ENCODE measurements around the gene ENHO. TPM values are rescaled to one million over a fixed set of nuclear protein-coding genes. Genes with fewer than 3 reads are reported as not detected.

ENHO gene
- under 1 TPM; 0.56 to 0.60 TPM for total RNA-seq
- long read RNA-seq = 0 reads

DNA sequence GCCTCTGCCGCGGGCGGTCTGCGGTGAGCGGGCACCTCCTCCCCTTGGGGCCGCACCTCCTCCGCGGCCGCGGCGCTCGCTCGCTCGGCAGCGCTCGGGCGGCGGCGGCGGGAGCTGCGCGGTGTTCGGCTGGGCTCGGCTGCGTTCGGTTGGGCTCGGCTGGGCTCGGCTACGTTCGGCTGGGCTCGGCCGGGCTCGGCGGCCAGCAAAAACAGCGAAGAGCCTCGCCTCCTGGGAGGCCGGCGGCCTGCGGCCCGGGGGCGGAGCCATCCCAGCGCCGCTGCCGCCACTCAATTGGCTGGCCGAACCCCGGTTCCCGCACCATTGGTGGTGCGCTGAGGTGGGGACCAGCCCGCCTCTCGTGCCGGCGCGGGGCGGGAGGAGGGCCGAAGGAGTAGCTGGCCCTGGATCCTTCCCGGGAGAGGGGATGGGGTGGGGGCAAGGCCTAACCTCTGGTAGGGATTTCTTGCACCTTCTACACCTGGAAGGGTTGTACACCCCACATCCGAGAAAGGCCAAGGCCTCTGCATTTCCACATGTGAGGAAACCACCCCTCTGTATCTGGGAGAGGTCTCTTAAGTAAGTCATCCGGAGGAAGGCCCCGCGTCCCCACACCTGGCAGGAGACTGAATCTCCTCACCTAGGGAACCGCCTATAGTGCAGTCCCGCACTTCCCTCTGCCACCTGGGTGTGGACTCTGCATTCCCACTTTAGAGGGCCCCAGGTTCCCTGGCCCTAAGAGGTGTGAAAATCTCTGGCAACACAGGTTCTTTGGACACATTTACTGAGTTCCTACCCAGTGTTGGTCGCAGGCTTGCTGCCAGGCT, at the start of gene ENHO:
Gene ENHO, minus strand, starts transcription at position 20 of the 827 bp plus-strand sequence. CDS start 1,295 bp downstream, outside the sequence.
- ATAC-seq (peak; percentile 98 to 99), DNase-seq (peak; percentile 90)
- intact Hi-C loops (cut with DNase I) = no loop called here

DNA sequence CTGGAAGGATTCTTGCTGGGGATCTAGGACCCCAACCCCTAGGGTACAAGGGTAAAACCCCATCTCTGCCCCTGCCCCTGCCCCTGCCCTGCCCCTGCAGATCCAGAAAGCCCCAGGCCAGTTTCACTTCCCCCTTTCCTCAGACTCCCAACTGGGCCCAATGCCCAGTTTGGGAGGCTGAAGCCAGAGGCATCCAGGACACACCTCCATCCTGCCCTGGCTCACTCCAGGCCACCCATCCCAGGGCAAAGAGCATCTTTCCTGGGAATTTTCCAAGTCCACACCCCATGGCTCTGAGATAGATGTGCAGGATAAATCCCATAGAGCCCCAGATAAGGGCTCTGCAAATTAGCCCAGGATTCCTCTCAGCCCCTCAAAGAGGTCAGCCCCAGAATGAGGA, 49.3 kb upstream of the ENHO start:
- no peak for ATAC-seq
- DNase-seq = no peak
- intact Hi-C loops (cut with DNase I) = no loop called here

DNA sequence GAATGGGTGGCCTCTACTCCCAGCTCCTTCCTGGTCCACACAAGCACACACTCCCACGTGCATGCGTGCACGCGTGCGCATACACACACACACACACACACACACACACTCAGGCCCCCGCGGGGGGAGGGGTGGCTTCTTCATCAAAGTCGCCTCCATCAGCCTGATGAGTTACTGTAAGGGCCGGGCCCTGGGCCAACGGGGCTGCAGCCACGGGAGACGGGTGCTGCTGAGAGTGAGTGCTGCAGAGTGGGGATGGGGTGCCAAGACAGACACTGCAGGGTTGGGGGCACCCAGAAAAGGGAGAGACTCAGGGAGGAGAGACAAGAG, 48.7 kb upstream of the ENHO start:
- DNase-seq = no peak
- ATAC-seq = peak; percentile 4 to 9
- intact Hi-C loops (cut with DNase I) = no loop called here

DNA sequence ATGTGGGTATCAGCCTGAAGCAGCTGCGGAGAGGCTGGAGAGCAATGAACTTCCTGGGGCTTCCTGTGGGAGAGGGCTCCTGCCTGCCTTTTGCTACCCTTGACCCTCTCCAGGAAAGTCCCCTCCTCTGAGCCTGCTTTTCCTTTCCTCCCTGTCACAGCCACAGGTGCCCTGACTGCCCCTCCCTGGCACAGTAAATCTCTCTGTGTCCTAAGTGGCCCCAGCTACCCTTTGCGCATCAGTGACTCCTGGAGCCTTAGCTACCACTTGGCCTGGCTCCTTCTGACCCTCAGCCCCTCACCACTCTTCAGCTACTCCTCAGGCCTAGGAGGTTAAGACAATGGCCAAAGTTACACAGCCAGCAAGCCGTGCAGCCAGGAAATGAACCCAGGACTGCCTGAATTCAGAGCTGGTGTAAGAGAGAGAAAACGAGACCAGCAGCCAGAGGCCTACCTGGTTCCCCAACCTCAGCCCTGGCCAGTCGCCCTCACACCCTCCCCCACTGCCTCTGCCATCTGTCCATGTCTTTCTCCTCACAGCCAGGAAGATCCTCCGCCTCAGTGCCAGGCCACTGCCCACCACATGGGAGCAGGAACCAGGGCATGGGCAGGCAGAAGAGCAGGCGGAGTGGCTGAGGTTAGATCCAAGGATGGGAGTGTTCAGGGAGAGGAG, 48.2 kb upstream of the ENHO start:
- no peak for DNase-seq
- intact Hi-C loops (cut with DNase I) = no loop called here
- ATAC-seq = peak in 1 of 2 donors; percentile 12

DNA sequence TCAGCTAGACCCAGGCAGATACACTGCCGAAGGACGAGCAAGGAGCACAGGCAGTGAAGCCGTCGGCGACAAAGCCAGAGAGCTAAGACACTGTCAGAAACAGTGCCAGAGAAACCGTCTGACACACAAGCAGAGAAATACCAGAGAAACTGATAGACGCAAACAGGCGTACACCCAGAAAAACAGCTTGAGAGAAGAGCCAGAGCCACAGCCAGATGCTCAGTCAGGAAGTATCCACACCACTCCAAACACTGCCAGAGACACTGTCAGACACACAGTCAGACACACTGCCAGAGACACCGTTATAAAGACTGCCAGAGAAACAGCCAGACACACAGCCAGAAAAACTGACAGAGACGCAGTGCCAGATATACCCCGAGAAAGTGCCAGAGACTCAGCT, 47.6 kb upstream of the ENHO start:
- DNase-seq (no peak), ATAC-seq (peak; percentile 24 to 56)

DNA sequence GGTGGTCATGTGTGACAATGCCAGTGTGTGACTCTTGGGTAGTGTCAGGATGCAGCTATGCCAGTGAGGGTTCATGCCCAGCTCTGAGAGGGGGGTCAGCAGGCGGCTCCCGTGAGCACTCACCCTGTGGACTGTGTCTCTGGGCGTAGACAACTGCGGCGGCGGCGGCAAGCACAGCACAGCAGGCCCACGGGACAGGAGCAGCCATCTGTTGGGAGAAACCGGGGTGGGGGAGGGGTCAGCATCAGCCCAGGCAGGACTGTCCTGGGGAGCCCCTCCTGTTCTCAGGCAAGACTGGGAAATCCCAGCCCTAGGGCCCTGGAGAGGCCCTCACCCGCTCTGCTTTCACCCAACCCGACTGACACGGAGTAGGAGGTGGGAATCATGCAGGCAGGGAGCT, 46.0 kb upstream of the ENHO start:
- ATAC-seq (no peak), DNase-seq (no peak)
- intact Hi-C loops (cut with DNase I) = no loop called here

More for the DNA sequence above, 47.6 kb upstream of the ENHO start:
- intact Hi-C loops (cut with DNase I) = no loop called here

DNA sequence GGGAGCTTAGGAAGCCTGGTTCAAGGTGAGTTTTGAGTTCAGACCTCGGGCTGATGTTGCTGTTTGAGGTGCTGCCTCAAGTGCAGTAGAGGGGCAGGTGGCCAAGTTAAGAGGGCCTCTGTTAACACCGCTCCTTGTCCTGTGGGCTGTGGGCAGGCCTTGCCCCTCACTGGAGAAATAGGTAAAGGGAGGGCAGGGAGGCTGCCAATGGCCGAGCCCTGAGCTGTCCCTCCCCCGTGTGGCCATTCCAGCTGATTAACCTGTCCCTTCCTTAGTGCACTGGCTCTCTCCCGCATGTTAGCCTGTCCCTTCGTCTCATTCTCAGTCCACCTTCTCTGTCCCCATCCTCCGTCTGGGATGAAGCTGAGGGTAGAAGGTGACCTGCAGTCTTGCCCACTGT, 45.3 kb upstream of the ENHO start:
- DNase-seq = no peak
- ATAC-seq = no peak
- intact Hi-C loops (cut with DNase I) = no loop called here

DNA sequence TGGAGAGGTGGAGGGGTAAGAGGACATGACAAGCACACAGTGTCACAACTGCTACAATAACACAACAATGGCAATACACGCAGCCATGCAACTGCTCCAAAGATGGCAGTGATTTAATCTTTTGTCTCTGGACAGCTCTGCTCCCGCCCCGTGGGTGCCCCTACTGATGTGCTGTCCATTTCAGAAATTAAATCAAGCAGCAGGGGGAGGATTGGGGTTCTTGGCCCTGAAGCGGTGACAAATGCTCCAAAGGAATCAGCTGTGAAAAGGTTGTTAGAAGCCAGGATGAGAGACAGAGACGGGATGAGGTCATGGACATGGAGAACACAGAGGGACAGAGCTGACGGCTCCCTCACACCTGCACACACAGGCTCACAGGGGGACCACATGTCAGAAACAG, 44.2 kb upstream of the ENHO start:
- DNase-seq (no peak), ATAC-seq (peak; percentile 43 to 68)
- intact Hi-C loops (cut with DNase I) = no loop called here

DNA sequence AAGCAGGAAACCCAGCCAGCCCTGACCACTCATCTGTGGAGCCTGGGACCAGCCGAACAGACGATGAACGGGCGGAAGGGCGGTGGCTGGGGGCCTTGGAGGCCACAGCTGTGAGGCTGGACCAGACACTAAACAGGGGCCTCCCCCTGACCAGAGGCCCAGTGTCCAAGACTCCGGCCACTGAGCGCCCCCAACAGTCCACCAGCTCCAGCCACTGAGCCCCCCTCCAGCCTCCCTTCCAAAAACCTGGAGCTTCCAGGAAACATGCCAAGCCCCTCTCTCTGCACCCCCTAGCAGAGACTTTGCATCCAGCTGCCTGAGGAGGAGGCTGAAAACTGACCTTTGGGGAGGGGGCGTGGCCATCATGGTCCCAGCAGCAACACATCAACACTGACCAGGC, 43.5 kb upstream of the ENHO start:
- intact Hi-C loops (cut with DNase I) = no loop called here
- ATAC-seq (no peak), DNase-seq (no peak)

DNA sequence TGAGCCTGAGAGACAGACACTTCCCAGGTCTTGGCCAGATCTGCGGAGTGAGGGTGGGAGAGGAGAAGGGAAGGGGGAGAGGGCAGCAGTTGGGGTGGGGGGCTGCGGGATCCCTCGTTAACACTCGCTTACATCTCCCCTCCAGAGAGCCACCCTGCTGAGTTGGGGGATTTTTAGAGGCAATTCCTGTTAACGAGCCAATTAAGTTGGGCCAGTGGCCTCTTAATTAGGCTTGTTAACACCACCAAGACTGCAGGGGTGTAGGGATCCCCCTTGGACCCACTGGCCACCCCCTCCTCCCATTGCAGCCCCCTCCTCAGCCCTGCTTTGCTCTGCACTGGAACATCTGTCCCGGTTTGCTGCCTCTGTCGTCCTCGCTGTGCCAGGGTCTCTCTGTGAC, 43.1 kb upstream of the ENHO start:
- intact Hi-C loops (cut with DNase I) = no loop called here
- DNase-seq (no peak), ATAC-seq (no peak)

DNA sequence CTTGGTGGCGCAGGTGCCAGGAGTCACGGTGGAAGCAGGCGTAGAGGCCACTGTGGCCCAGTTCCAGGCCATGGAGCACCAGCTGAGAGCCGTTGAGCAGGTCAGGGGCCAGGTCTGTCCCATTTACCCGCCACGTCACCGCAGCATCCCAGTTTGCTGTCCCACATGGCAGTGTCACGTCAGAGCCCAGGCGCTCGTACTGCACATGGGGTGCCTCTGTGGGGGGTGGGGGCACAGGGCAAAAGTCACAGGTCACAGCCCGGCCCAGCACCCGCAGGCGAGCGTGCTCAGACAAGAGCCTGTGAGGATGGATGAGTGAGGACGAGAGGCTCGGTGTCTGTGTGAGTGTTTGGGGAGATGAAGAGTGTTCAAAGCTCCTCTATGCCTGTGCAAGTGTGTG, 41.8 kb upstream of the ENHO start:
- DNase-seq (no peak), ATAC-seq (no peak)
- intact Hi-C loops (cut with DNase I) = no loop called here

DNA sequence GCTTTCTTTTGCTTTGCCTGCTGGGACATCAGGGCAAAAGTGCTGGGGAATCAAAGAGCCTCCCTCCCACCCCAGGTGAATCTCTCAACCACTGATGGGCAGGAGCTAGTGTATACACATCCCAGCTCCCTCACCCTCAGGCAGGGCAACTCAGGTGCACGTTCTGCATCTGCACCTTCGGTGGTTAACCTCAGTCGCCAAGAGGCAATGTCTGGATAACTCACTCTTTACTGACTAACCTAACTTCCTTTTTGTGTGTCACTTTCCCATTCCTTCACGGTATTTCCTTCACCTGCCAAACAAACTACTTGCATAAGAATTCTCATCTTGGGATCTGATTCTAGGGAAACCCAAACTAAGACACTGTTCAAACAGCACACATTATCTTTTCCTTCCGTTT, 40.5 kb upstream of the ENHO start:
- no peak for ATAC-seq
- intact Hi-C loops (cut with DNase I) = no loop called here
- no peak for DNase-seq

DNA sequence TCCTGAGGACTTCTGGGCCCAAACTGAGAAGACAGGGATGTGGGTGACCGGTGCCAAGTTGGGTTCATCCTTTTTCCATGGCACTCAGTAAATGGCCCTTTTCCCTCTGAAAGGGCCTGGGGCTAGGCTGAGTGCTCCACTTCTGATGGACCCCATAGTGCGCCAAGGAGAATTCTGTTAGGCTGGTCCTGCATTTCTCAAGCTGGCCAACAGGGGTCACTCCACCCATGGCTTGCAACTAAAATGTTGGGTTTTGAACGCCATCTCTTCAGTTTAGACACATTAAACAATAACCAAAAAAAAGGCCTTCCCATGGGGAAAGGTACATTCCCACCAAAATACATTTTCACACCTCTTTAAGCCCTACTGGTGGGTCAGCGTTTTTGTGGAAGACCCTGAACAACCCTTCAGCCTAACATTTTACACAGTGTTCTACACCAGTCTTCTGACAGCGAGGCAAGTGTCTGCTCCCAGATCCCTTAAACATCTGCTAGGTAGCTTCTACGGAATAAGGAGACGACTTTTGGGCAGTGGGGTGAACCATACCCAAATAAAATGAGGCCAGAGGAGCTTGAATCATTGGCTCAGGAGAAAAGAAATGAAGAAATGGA, 39.5 kb upstream of the ENHO start:
- ATAC-seq (no peak), DNase-seq (no peak)
- intact Hi-C loops (cut with DNase I) = no loop called here

DNA sequence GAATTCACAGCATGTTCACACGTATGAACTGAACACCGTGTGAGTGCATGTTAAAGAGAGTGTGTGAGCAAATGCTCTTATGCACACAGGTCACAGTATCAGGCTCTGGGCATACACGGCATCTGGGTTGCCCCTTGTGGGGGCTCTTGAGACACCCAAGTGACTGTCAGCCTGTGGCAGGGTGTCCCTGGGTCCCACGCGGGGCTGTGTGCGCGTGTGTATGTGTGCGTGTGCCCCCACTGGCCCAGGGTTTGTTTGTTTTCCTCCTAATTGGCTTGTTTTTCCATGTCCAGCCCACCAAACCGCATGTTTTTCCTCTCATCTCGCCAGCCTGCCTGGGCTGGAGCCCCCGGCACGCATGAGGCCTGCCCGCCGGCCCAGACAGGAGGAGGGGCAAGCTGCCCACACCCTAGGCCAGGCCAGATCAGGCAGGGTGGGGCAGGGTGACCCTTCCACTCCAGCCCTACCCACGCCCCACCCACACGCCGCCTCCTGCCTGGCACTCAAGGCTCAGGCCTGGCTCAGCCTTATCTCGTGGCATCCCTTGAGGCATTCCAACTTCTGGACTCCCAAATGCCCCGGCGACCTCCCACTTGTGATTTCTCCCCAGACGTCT, 37.9 kb upstream of the ENHO start:
- peak; percentile 36 to 65 for ATAC-seq
- peak; percentile 52 for DNase-seq
- intact Hi-C loops (cut with DNase I) = no loop called here

DNA sequence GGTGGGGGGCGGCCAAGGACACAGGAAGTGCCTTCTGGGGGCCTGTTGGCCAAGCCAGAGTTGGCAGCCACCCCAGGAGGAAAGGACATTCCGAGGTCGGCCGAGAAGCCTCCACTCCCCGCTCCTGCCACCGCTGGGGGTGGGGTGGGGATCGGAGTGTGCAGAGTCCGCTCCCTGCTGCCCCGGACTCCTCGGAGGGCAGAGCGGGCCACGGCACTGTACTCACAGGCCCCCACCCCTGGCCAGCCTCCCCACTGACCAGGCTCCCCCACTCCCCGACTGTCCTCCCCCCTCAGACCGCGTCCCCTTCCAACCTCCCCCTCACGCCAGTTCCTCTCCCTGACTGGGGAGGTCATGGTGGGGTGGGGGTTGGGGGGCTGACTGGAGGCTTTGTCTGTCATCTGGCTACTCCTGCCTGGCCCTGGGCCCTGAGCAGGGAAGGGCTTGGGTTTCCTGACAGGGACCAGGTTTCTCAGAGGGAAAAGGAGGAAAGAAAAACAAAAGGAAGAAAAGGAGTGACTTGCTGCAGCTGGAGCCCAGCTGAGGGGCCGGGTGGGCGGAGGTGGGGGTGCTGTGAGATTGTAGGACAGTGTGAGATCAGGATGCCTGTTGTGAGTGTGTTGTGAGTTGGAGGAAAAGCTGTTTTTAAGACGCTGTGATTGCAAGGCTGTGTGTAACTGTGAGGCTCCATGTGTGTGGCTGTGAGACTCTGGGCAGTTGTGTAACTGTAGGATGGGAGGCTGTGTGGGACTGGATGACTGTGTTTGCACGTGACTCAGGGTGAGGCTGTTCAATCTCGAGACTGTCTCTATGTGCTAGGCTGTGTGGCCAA, 37.0 kb upstream of the ENHO start:
- DNase-seq = peak; percentile 36
- intact Hi-C loops (cut with DNase I) = no loop called here
- ATAC-seq = peak; percentile 75 to 81

DNA sequence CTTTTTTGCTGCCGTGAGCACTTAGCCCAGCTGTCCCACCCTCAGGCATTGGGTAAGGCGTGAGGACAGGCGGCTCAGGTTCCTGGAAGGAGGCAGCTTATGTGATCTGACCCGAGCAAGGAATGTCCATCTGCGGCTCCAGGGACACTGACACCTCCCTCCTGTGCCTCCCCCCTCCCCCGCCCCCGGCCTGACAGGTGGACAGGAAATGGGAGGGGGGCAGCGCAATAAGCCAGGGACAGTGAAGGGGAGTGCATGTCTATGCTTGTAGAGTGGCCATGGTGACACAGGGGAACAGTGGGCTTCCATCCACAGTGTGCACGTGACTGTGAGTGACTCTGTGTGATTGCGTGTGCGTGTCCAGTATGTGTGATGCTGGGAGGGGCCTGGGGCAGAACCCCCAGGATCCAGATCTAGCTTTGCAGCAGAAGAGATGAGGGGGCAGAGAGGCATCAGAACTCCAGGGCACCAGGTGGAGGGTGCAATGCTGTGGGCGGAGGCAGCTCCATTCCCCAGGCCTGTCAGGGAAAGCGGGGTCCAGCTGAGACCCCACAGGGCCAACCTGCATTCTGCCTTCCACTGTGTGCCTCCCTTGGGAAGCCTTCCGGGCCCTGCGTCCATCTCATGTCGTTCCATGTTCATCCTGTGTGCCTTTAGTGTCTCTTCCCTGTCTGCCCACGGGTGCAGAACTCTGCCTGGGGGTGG, 36.3 kb upstream of the ENHO start:
- DNase-seq (no peak), ATAC-seq (peak; percentile 7 to 35)
- intact Hi-C loops (cut with DNase I) = no loop called here

DNA sequence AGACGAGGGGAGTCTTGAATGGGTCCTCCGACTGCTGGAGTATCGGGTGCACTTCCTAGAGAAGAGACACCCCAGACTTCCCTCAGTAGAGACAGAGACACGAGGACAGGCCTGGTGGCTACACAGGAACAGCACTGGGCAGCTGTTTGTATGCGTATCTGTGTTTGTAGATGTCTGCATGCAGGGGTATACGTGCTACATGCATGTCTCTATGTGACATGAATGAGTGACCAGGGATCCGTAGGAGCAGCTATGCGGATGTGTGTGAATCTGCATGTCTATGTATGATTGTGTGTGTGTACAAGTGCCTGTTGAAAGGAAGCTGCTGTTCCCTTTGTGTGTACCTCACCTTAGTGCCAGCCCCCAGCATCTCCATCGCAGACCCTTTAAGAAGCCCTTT, 35.6 kb upstream of the ENHO start:
- ATAC-seq (no peak), DNase-seq (no peak)
- intact Hi-C loops (cut with DNase I) = no loop called here

DNA sequence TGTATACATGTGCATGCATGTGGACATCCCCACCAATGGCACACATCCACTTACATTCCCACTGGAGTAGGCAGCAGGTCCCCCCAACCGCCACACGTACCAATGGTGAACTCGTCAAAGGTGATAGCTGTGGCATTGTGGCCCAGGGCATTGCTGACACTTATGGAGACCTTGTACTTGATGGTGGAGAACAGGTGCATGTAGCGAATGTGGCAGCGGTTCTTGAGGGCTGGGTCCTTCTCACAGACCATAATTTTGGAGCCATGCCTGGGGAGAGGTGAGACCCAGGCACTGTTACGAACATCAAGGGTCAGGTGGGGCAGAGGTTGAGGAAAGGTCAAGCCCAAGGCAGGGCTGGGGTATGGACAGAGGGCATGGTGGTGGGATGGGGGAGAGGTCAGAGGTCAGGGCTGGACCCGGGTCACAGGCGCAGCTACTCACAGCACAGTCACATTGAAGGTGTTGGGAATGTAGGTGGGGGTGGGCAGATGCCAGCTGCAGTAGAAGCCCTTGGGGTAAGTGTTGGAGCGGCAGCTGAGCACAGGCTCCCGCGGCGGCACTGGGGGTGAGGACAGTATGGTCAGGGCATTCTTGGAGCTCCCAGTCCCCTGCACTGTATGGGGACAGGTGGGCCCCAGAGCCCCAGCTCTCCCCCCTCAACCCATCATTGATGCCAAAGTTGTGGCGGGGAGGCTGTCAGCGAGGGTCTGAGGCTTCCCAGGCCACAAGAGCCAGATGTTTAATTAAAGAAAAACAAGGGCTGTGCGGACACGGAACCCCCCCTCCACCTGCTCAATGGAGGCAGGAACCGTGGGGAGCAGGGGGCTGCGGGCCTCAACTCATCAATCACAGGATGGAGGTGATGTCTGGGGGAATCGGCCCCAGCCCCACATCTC, 34.9 kb upstream of the ENHO start:
- intact Hi-C loops (cut with DNase I) = no loop called here
- DNase-seq (peak; percentile 13), ATAC-seq (no peak)

All from left cardiac atrium (tissue), 4 donors.